ENCODE measurements around the gene YAP1.

DNA sequence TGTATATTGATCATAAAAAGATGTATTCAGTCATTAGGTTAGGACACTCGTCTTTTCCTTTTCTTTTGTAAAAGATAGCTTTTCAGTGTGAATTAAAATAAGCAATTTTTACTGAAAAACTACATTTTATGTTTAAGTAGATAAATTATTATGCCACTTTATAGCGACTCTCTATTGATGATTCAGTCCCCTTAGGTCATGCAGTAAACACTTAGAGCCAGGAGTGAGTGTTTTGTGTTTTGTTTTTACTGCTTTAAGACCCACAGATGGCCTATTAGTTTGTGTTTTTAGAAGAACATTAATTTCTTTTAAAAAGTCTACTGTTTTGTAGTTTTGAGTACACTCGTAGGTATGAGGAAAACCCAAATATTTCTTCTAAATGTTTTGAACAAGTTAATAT is 86.6 kb downstream of the YAP1 start:
- TF ChIP-seq, protein P1, sequence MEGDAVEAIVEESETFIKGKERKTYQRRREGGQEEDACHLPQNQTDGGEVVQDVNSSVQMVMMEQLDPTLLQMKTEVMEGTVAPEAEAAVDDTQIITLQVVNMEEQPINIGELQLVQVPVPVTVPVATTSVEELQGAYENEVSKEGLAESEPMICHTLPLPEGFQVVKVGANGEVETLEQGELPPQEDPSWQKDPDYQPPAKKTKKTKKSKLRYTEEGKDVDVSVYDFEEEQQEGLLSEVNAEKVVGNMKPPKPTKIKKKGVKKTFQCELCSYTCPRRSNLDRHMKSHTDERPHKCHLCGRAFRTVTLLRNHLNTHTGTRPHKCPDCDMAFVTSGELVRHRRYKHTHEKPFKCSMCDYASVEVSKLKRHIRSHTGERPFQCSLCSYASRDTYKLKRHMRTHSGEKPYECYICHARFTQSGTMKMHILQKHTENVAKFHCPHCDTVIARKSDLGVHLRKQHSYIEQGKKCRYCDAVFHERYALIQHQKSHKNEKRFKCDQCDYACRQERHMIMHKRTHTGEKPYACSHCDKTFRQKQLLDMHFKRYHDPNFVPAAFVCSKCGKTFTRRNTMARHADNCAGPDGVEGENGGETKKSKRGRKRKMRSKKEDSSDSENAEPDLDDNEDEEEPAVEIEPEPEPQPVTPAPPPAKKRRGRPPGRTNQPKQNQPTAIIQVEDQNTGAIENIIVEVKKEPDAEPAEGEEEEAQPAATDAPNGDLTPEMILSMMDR (IDR thresholded peaks at IDR 0.05; ENCODE audit: poor library complexity, severe bottlenecking): no peak
- TF ChIP-seq TAF1 (IDR thresholded peaks at IDR 0.05; ENCODE audit: low read depth) (no peak), POLR2AphosphoS5 (IDR thresholded peaks at IDR 0.05) (no peak), EP300 (conservative IDR thresholded peaks at IDR 0.05; ENCODE audit: poor library complexity, severe bottlenecking) (no peak), EZH2 (IDR thresholded peaks at IDR 0.05; ENCODE audit: borderline replicate concordance, insufficient read depth, low read length, poor library complexity, severe bottlenecking) (no peak)
- TF ChIP-seq, protein P2, sequence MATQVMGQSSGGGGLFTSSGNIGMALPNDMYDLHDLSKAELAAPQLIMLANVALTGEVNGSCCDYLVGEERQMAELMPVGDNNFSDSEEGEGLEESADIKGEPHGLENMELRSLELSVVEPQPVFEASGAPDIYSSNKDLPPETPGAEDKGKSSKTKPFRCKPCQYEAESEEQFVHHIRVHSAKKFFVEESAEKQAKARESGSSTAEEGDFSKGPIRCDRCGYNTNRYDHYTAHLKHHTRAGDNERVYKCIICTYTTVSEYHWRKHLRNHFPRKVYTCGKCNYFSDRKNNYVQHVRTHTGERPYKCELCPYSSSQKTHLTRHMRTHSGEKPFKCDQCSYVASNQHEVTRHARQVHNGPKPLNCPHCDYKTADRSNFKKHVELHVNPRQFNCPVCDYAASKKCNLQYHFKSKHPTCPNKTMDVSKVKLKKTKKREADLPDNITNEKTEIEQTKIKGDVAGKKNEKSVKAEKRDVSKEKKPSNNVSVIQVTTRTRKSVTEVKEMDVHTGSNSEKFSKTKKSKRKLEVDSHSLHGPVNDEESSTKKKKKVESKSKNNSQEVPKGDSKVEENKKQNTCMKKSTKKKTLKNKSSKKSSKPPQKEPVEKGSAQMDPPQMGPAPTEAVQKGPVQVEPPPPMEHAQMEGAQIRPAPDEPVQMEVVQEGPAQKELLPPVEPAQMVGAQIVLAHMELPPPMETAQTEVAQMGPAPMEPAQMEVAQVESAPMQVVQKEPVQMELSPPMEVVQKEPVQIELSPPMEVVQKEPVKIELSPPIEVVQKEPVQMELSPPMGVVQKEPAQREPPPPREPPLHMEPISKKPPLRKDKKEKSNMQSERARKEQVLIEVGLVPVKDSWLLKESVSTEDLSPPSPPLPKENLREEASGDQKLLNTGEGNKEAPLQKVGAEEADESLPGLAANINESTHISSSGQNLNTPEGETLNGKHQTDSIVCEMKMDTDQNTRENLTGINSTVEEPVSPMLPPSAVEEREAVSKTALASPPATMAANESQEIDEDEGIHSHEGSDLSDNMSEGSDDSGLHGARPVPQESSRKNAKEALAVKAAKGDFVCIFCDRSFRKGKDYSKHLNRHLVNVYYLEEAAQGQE (IDR thresholded peaks at IDR 0.05; ENCODE audit: borderline replicate concordance): no peak
